Stimulated activated CD8-positive, alpha-beta memory T cell treated with anti-CD3 and anti-CD28 coated beads, Interleukin-15, amount 100 ng/mL, for 4 hours (primary cell): ENCODE data around the gene OR51B2.
"Not testable (repeated sequence)": the region's sequence is repeated elsewhere in the genome, so short reads cannot be mapped to it uniquely, and the experiment has no call there.

Experiments
- DNase-seq, 2 donors: peaks; one replicate each; pipeline ENCODE4 v3.0.0-alpha.2; 2020; ENCODE audit warnings: low read depth in 2 of 2

Gene OR51B2

GRCh38 chr11:5310423-5310822 lies 13.7 kb downstream of the OR51B2 start:
- no peak for DNase-seq

DNA sequence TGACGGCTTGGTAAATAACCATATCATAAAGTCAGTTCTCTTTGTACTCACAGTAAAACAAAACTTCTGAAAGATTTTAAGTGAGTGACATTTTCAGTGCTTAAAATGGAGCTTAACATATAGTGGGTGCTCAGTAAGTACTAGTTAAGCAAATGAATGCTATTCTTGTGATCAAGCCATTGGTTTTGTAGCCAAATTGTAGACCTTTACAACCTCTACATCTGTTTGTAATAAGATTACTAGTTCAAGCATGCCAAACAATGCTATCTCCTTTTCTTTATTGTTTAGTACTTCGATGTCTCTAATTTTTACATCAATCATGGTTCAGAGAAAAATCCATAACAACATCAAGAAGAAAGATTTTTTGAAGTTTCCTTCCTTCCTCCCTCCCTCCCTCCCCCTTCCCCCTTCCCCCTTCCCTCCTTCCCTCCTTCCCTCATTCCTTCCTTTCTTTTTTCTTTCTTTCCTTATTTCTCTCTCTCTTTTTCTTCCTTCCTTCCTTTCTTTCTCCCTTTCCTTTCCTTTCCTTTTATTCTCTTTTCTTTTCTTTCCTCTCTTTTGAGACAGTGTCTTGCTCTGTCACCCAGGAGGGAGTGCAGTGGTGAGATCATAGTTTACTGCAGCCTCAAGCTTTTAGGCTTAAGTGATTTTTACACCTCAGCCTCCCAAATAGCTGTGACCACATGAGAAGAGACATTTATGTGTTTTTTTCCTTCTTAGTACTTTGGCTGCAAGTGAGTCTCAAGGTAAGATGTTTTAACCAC lies 16.7 kb downstream of the OR51B2 start:
- no peak for DNase-seq

DNA sequence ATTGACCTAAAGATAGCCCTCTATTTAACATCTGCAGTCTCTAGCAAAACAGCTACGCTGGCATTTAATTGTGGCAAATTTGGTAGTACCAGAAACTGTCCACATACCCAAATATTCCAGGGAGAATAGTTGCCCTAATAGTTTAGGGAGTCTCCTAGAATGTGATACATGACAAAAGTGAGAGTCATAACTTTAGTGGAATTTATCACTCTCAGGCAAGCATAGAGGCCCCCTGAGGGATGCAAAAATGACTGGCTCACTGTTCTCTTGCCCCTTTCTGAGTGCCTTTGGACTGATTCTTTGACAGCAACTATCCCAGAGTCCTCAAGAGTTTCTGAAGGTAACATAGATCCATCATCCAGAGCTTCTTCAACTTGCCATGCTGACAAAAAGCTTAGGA lies 20.1 kb downstream of the OR51B2 start:
- DNase-seq: no peak

GRCh38 chr11:5303626-5304025 lies 20.5 kb downstream of the OR51B2 start:
- no peak for DNase-seq

DNA sequence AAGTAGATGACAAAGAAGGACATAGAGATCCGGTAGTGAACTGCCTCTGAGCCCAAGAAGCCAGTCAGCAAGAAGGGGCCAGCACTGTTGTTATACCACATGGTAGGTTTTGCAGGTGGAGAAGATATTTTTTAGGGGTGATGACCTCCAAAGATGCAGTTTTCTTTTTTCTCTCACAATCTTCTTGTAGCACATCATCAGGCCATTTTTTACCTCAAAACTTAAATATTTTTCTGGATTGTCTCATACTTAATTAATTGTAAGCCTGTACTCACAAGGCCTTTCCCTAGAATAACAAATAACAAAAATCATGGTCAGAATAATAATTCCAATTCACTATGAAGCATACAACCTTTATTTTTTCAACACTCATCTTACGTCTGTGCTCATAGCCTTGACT lies 22.3 kb downstream of the OR51B2 start, which contains the start of gene OR51B4:
TSS of gene OR51B4 (minus strand) at position 101 of the 400 bp plus-strand sequence. CDS start at position 101, 0 bp downstream.
- no peak for DNase-seq

GRCh38 chr11:5300251-5300650 lies 23.8 kb downstream of the OR51B2 start:
- DNase-seq: no peak

GRCh38 chr11:5298451-5298850 lies 25.6 kb downstream of the OR51B2 start:
- no peak for DNase-seq

GRCh38 chr11:5297721-5298323 lies 26.3 kb downstream of the OR51B2 start:
- no peak for DNase-seq

DNA sequence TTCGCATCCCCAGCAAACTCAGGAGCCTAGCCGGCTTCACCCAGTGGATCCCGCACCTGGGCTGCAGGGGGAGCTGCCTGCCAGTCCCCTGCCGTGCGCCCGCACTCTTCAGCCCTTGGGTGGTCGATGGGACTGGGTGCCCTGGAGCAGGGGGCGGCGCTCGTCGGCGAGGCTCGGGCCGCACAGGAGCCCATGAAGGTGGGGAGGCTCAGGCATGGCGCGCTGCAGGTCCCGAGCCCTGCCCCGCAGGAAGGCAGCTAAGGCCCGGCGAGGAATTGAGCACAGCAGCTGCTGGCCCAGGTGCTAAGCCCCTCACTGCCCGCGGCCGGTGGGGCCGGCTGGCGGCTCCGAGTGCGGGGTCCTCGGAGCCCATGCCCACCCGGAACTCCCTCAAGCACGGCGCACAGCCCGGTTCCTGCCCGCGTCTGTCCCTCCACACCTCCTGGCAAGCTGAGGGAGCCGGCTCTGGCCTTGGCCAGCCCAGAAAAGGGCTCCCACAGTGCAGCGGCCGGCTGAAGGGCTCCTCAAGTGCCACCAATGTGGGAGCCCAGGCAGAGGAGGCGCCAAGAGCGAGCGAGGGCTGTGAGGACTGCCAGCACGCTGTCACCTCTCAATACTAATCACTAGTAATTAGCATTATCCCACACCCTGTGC lies 29.6 kb downstream of the OR51B2 start:
- DNase-seq: not testable (repeated sequence)

DNA sequence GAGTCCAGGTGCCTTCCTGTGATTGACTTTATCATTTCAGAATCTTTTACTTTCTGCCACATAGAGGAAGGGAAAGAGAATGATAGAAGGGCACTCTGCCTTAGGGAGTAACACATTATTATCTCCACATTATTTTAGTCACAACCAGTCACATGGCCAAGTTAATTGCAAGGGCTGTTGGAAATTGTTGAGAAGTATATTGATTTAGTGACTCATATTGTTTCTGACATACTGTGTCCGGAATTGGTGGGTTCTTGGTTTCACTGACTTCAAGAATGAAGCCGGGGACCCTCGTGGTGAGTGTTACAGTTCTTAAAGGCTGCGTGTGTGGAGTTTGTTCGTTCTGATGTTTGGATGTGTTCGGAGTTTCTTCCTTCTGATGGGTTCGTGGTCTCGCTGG lies 31.1 kb downstream of the OR51B2 start:
- DNase-seq: no peak

GRCh38 chr11:5291207-5291838 lies 32.8 kb downstream of the OR51B2 start:
- DNase-seq: no peak

- DNase-seq: no peak
Observed at GRCh38 chr11:5290106-5290505, 34.0 kb downstream of the OR51B2 start.

GRCh38 chr11:5289696-5290095 lies 34.4 kb downstream of the OR51B2 start:
- DNase-seq: no peak

DNA sequence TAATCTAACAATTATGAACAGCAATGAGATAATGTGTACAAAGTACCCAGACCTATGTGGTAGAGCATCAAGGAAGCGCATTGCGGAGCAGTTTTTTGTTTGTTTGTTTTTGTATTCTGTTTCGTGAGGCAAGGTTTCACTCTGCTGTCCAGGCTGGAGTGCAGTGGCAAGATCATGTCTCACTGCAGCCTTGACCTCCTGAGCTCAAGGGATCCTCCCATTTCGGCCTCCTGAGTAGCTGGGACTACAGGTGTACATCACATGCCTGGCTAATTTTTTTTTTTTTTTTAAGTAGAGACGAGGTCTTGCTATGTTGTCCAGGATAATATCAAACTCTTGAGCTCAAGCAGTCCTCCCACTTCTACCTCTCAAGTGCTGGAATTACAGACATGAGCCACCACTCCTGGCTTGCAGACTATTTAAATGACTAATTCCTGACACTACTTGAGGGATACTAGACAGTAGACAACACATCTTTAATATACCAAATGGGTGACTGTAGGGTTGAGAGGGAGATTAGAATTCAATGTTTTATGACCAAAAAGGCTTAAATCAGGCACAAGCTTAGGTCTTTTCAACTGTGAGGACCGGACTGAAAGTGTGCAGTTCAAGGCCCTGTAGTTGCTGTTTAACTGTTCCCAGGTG lies 35.1 kb downstream of the OR51B2 start:
- no peak for DNase-seq

DNA sequence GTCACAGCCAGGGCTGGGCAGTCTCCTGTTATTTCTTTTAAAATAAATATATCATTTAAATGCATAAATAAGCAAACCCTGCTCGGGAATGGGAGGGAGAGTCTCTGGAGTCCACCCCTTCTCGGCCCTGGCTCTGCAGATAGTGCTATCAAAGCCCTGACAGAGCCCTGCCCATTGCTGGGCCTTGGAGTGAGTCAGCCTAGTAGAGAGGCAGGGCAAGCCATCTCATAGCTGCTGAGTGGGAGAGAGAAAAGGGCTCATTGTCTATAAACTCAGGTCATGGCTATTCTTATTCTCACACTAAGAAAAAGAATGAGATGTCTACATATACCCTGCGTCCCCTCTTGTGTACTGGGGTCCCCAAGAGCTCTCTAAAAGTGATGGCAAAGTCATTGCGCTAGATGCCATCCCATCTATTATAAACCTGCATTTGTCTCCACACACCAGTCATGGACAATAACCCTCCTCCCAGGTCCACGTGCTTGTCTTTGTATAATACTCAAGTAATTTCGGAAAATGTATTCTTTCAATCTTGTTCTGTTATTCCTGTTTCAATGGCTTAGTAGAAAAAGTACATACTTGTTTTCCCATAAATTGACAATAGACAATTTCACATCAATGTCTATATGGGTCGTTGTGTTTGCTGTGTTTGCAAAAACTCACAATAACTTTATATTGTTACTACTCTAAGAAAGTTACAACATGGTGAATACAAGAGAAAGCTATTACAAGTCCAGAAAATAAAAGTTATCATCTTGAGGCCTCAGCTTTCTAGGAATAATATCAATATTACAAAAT lies 35.8 kb downstream of the OR51B2 start:
- DNase-seq: no peak

DNA sequence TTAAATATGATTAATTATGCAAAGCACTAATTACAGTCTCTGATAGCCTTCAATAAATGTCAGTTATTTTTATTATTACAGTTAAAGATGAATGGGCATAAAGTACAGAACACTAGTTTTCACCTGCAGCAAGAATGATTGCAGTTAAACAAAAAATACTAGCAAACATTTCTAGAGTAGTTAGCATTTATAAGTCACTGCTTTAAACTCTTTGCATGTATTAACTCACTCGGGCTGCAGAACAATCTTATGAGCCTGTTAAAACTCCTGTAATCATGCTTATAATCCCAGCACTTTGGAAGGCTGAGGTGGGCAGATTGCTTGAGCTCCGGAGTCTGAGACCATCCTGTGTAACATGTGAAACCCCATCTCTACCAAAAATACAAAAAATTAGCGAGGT lies 37.2 kb downstream of the OR51B2 start:
- no peak for DNase-seq

- no peak for DNase-seq
Observed at GRCh38 chr11:5286351-5286750, 37.7 kb downstream of the OR51B2 start.

DNA sequence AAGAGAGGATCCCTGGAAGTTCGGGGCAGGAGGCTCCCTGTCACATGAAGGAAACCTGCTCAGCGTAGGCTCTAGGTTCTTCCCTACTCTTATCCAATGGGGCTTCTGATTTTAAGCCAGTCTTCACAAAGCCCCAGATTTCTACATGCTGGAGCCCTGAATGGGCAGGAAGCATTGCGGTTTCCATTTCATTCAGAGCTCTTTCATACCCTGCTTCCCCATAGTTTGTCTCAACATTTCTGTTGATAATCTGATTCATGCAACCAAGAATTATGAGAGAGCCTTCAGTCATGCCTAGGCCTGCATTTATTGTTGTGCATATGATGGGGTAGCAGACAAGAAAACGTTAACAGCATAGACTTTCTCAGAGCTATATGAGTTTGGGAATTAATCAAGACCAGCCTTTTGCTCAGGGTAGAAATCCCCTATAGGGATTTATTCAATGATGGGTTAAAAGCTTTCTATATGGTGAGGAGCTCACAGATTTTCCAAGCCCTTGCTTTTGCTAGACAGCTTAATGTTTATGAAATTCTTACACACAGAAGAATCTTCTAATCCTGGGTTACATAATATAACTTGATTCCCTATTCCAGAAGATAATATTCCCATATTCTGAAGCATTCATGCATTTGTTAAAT lies 38.3 kb downstream of the OR51B2 start:
- DNase-seq: no peak

DNA sequence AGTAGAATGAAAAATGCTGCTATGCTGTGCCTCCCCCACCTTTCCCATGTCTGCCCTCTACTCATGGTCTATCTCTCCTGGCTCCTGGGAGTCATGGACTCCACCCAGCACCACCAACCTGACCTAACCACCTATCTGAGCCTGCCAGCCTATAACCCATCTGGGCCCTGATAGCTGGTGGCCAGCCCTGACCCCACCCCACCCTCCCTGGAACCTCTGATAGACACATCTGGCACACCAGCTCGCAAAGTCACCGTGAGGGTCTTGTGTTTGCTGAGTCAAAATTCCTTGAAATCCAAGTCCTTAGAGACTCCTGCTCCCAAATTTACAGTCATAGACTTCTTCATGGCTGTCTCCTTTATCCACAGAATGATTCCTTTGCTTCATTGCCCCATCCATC lies 39.5 kb downstream of the OR51B2 start:
- no peak for DNase-seq

GRCh38 chr11:5283882-5284281 lies 40.2 kb downstream of the OR51B2 start:
- no peak for DNase-seq

- DNase-seq: no peak
Observed at GRCh38 chr11:5283086-5283485, 41.0 kb downstream of the OR51B2 start.
